Adipocyte (in vitro differentiated cells): ENCODE results near the gene PLCB1.

Experiments
- DNase-seq: peaks from one replicate; pipeline ENCODE4 v3.0.0-alpha.2; 2015; ENCODE audit warnings: low read depth
- H3K27me3 ChIP-seq: replicated peaks from 2 replicates; pipeline ENCODE4 v1.7.0; 2013; ENCODE audit warnings: mild to moderate bottlenecking, low read length, moderate library complexity; ENCODE audit not compliant: control insufficient read depth, insufficient read depth
- H3K36me3 ChIP-seq: 2 replicates; pipeline ENCODE4 v1.7.0; 2013; ENCODE audit warnings: low read length, mild to moderate bottlenecking, moderate library complexity; ENCODE audit not compliant: control insufficient read depth, insufficient read depth, severe bottlenecking
- H3K4me1 ChIP-seq: 2 replicates; pipeline ENCODE4 v1.7.0; 2013; ENCODE audit warnings: mild to moderate bottlenecking, low read length, moderate library complexity; ENCODE audit not compliant: control insufficient read depth, insufficient read depth
- H3K4me3 ChIP-seq: 2 replicates; pipeline ENCODE4 v1.7.0; 2013; ENCODE audit warnings: mild to moderate bottlenecking, low read length, moderate library complexity
- H3K9ac ChIP-seq: 2 replicates; pipeline ENCODE4 v1.7.0; 2013; ENCODE audit warnings: mild to moderate bottlenecking, low read length, moderate library complexity
- H3K9me3 ChIP-seq: 2 replicates; pipeline ENCODE4 v1.7.0; 2013; ENCODE audit warnings: mild to moderate bottlenecking, low read length, moderate library complexity; ENCODE audit not compliant: control insufficient read depth

Gene PLCB1

DNA sequence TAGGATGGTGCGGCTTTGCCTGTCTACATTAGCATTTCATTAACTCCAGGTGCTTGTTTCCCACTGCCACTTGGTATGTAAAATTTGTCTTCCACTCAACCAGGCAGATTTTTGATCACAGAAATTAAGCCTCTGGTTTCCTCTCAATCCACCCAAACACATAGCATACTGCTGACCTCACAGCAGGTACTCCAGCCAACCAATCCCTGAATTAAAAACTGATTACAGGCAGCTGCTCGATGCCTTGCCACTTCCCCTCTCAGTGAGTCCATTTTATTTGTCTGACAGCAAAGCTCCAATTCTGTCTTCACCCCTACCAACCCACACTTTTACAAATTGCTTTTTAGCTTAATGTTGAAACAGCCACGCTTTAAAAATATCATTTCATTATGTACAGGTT, 95.2 kb downstream of the PLCB1 start:
- H3K9me3 ChIP-seq: no peaks in the 10 kb centered on the region
- H3K27me3 ChIP-seq: no peaks in the 10 kb centered on the region

DNA sequence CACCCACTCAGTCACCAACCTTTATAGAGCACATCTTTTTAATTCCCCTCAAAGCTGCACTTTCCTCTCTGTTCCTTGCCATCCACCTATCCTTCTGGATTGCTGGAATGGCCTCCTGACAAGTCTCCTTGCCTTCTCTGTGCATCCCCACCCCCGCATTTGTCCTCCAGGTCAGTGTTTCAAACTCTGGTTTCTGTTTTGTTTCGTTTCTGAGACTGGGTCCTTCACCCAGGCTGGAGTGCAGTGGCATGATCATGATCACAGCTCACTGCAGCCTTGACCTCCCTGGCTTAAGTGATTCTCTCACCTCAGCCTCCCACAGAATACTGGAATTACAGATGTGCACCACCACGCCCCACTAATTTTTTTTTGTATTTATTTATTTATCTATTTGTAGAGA, 96.2 kb downstream of the PLCB1 start:
- H3K9ac ChIP-seq: no peak overlapping the region
- H3K27me3 ChIP-seq: no peaks in the 10 kb centered on the region
- H3K4me1 ChIP-seq: peaks cover 11% of the 10 kb centered on the region
- H3K4me3 ChIP-seq: no peak overlapping the region
- no peak for DNase-seq
- no peaks in the 10 kb centered on the region for H3K9me3 ChIP-seq
- H3K36me3 ChIP-seq: no peaks in the 10 kb centered on the region

More for the DNA sequence above, 95.2 kb downstream of the PLCB1 start:
- Histone ChIP-seq H3K9ac (no peak overlapping the region), H3K4me1 (peaks cover 19% of the 10 kb centered on the region), H3K4me3 (no peak overlapping the region), H3K36me3 (no peaks in the 10 kb centered on the region)
- DNase-seq: no peak

DNA sequence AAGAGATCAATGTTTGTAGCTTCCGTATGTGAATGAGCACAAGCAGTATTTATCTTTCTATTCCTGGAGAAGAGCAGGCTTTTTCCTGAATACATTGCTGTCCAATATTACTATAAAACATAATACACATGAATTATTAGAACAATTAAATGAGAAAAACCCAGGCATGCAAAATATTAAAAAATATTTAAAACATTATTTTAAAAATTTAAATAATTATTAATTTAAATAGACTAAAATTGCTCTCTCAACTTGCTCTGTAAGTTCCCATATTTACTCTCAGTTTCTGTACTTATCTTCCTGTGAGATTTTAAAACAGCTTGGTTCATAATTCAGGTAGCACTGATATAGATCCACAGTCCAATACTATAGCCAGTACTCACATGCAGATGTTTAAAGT, 97.0 kb downstream of the PLCB1 start:
- no peak for DNase-seq
- H3K4me3 ChIP-seq: no peak overlapping the region
- peaks cover 9% of the 10 kb centered on the region for H3K4me1 ChIP-seq
- no peaks in the 10 kb centered on the region for H3K36me3 ChIP-seq
- no peak overlapping the region for H3K9ac ChIP-seq
- no peaks in the 10 kb centered on the region for H3K9me3 ChIP-seq
- H3K27me3 ChIP-seq: no peaks in the 10 kb centered on the region

DNA sequence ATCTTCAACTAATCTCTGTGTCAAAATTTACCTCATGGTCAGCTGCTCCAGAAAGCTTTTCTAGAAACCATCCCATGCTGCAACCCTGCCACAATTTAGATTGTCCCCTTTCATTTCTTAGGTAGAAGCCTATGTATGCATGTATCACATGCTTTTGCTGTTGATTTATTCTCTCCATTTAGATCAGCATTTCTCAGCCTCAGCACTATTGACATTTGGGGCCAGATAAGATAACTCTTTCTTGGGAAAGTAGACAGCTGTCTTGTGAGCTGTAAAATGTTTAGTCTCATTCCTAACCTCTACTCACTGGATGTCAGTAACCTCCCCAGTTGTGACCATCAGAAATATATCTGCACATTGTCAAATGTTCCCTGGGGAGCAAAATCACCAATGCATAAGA, 99.0 kb downstream of the PLCB1 start:
- Histone ChIP-seq H3K27me3 (no peaks in the 10 kb centered on the region), H3K36me3 (no peaks in the 10 kb centered on the region), H3K9ac (no peak overlapping the region), H3K4me1 (peaks cover 19% of the 10 kb centered on the region), H3K4me3 (no peak overlapping the region), H3K9me3 (no peaks in the 10 kb centered on the region)
- DNase-seq: no peak

DNA sequence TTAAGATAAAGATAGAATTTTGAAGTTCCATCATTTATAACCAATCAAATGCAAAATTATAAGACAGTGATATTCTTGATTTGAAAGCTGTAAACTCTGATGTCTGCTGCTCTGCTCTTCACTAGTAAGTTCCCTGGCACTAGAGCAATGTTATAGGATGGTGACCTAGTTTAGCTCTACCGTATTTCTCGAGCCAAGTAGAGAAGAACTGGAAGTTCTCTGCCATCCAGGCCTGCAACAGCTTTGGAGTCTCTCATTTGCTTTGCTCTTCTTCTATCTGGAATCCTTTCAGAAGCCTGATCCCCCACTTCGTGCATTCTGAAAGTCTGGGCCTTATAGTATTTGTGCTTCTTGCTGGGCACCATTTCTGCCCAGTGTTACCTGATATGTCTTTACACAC, 100.3 kb downstream of the PLCB1 start:
- H3K9ac ChIP-seq: no peak overlapping the region
- no peak for DNase-seq
- no peak overlapping the region for H3K4me3 ChIP-seq
- H3K27me3 ChIP-seq: no peaks in the 10 kb centered on the region
- peaks cover 16% of the 10 kb centered on the region for H3K4me1 ChIP-seq
- H3K9me3 ChIP-seq: no peaks in the 10 kb centered on the region
- no peaks in the 10 kb centered on the region for H3K36me3 ChIP-seq

DNA sequence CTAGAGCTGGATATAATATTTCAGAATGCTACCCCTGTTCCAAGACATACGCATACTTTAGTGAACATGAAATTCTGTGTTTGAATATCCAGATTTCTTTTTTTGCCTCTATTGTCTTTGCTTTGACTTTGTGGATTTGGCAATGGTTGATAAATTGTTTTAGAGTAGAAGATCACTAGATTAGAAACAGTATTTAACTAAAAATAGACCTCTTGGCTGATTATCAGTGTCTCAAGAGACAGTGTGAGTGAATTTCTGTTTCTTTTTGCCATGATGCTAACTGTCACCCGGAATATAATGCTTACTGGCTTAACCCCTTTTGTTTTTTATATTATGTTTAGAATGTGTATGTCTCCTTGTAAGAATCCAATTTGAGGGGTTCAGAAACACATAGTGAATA, 102.5 kb downstream of the PLCB1 start:
- no peaks in the 10 kb centered on the region for H3K27me3 ChIP-seq
- DNase-seq: peak; percentile 25
- H3K9ac ChIP-seq: peak overlapping the region; percentile 10
- H3K9me3 ChIP-seq: no peaks in the 10 kb centered on the region
- peaks cover 14% of the 10 kb centered on the region for H3K4me1 ChIP-seq
- peak overlapping the region; percentile 48 for H3K4me3 ChIP-seq
- H3K36me3 ChIP-seq: no peaks in the 10 kb centered on the region

DNA sequence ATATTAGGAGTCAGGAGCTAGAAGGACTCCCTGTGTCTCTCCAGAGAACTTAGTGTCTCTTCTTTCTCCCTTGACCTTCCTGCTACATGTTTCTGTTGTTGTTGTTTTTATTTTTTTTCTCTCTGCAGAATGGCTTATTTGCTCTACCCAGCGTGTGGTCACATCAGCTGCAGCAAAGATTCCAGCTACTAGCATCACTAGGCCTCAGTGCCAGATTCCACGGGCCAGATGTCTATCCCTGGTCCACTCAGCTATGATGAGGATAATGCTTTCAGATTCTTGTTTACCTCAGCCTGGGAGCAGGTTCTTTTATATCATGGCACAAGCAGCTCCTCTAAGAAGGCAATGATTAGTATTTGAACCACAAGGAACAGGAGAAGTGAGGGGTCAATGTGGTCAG, 110.0 kb downstream of the PLCB1 start:
- no peak for DNase-seq
- H3K9ac ChIP-seq: no peak overlapping the region
- H3K4me1 ChIP-seq: peaks cover 23% of the 10 kb centered on the region
- H3K4me3 ChIP-seq: no peak overlapping the region
- no peaks in the 10 kb centered on the region for H3K27me3 ChIP-seq
- H3K9me3 ChIP-seq: no peaks in the 10 kb centered on the region
- no peaks in the 10 kb centered on the region for H3K36me3 ChIP-seq

DNA sequence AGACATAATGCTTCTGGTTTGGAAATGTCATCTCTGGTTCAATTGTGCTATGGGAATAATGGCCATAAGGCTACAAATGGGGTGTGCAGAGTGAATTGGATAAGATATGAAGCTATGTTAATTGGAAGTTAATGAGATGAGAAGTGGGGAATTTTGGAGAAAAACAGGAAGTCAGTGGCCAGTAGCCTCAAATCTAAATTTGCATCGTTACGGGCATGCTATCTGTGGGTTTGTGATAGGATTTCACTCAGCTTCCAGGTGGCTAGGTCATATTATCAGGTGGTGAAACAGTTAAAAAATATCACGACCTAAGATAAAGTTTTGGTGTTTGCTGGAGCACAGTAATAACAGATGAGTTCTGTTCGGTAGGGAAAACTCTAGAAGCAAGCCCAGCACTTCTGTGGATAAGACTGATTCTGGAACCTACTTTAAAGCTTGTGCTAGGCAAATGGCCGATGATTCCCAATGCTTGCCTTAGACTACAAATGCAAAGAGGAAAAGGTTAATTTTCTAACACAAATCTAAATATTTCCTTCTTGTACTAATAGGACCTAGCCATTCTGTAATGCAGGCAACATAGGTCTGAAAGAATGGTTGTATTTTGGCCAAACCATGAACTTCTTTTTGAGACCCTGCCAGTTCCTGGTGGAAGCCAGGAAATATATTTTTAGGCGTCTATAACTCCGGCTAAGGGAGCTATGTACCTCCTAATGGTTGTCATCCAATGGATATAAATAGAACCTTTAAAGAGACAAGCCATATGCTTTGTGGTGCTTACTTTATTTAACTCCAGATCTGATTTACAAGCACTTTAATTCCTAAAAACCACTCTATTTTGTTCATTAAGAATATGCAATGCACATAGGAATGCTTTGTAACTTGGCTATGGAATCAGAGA, 111.0 kb downstream of the PLCB1 start:
- Histone ChIP-seq H3K4me1 (peaks cover 23% of the 10 kb centered on the region), H3K27me3 (no peaks in the 10 kb centered on the region), H3K9me3 (no peaks in the 10 kb centered on the region), H3K4me3 (no peak overlapping the region), H3K9ac (no peak overlapping the region), H3K36me3 (no peaks in the 10 kb centered on the region)
- peak; percentile 53 for DNase-seq

DNA sequence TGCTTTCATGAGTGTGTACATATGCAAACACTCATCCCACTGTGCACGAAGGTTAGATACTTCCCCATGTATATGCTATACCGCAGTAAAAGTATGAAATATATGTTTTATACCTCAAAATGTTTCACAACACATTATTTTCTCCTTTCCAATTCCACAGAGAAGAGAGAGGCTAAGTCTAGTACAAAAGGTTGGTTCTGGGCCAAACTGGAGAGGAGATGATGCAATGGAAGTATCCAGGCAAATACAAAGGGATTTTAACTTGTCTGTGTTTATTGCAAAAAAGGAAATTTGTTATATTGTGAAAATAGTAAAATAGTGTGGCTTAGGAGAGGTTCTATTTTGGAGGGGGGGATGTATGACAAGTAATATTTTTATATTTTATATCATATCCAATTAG, 112.6 kb downstream of the PLCB1 start:
- H3K9ac ChIP-seq: no peak overlapping the region
- no peaks in the 10 kb centered on the region for H3K36me3 ChIP-seq
- no peak overlapping the region for H3K4me3 ChIP-seq
- H3K9me3 ChIP-seq: no peaks in the 10 kb centered on the region
- DNase-seq: peak; percentile 94
- H3K27me3 ChIP-seq: no peaks in the 10 kb centered on the region
- H3K4me1 ChIP-seq: peaks cover 23% of the 10 kb centered on the region

DNA sequence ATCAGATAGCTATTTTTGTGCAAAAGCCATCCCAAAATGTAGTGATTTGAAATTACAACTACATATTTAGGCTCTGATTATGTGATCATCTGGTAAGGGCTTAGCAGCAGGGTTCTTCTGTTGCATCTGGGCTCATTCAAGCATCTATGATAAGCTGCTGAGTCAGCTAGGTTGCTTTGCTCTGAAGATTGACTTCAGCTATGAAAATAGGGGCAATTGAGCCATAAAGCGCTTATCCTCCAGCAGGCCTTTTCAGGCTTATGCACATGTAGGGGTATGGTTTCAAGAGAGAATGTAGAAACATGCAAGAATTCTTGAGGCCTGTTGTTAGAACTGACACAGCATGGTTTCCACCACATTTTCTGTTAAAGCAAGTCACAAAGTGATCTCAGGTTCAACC, 114.1 kb downstream of the PLCB1 start:
- H3K9me3 ChIP-seq: no peaks in the 10 kb centered on the region

DNA sequence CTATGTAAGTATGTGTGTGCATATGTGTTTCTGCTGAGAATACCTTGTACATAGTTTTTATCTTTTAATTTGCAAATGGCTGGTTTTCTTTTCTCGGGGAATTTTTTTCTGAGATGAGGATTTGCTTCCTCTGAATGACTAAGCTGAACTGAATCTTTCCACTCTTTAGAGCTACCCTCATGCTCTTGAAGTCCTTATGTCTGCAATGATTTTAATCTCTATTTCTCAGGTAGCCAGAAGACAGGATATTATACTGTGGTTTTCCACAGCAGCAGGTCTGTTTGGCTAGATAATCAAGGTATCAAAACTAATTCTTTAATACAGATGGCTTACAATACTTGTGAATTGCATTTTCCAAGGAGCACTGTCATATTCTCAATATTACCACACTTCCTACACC, 114.7 kb downstream of the PLCB1 start:
- Histone ChIP-seq H3K4me1 (peaks cover 23% of the 10 kb centered on the region), H3K36me3 (no peaks in the 10 kb centered on the region), H3K9ac (no peak overlapping the region), H3K27me3 (no peaks in the 10 kb centered on the region), H3K9me3 (no peaks in the 10 kb centered on the region), H3K4me3 (no peak overlapping the region)
- DNase-seq: peak; percentile 19

More for the DNA sequence above, 114.1 kb downstream of the PLCB1 start:
- Histone ChIP-seq H3K27me3 (no peaks in the 10 kb centered on the region), H3K4me3 (no peak overlapping the region), H3K4me1 (peaks cover 23% of the 10 kb centered on the region), H3K36me3 (no peaks in the 10 kb centered on the region), H3K9ac (no peak overlapping the region)
- DNase-seq: no peak

DNA sequence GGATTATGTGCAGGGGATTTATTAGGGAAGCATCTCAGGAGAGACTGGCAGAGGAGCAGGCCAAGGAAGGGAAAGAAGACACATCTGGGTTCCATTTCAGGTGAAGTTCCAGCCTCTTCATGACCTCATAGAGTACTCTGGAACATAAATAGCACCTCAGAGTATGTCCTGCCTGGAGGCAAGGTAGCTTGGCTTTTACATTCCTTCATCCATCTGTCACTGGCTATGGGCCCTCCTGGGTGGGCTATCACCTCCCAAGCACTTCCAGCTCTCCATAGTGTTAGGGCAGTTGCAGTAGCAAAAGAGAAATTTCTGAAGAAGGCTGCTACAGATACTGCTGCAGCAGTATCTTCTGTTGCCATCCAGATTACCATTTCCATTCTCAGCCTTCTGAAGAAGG, 116.0 kb downstream of the PLCB1 start:
- Histone ChIP-seq H3K9me3 (no peaks in the 10 kb centered on the region), H3K9ac (no peak overlapping the region), H3K4me3 (no peak overlapping the region), H3K4me1 (peaks cover 23% of the 10 kb centered on the region), H3K36me3 (no peaks in the 10 kb centered on the region), H3K27me3 (no peaks in the 10 kb centered on the region)
- no peak for DNase-seq
